ENCODE results near the gene TAOK3. TPM values are rescaled to one million over a fixed set of nuclear protein-coding genes. Genes with fewer than 3 reads are reported as not detected.

Gene TAOK3
- total and polyA plus RNA-seq, 2 of the 8 experiments (the other 6 are each of a cell fraction or from before 2014, with no cell fraction given) = 5.2 to 9.3 TPM

DNA sequence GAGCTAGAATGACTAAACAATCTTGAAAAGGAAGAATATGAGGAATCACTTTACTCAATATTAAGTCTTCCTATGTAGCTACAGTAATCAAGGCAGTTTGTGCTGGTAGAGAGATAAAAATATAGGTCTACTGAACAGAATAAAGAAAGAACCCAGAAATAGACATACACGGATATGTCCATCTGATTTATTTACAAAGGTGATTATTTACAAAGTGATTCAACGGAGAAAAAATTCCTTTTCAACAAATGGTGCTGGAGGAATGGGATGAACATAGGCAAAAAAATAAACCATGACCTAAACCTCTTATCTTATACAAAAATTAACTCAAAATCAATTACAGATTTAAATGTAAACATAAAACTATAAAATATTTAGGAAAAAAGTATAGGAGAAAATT, 36.6 kb downstream of the TAOK3 start (continued):
- TF ChIP-seq, protein P1, sequence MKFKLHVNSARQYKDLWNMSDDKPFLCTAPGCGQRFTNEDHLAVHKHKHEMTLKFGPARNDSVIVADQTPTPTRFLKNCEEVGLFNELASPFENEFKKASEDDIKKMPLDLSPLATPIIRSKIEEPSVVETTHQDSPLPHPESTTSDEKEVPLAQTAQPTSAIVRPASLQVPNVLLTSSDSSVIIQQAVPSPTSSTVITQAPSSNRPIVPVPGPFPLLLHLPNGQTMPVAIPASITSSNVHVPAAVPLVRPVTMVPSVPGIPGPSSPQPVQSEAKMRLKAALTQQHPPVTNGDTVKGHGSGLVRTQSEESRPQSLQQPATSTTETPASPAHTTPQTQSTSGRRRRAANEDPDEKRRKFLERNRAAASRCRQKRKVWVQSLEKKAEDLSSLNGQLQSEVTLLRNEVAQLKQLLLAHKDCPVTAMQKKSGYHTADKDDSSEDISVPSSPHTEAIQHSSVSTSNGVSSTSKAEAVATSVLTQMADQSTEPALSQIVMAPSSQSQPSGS (IDR thresholded peaks at IDR 0.05; ENCODE audit: low read length) = no peak
- TF ChIP-seq JUND (IDR thresholded peaks at IDR 0.05; ENCODE audit: low read length) (no peak), SUZ12 (IDR thresholded peaks at IDR 0.05; ENCODE audit: low read length) (no peak), EP300 (IDR thresholded peaks at IDR 0.05; ENCODE audit: borderline replicate concordance in 1 of 2, low read depth in 2 of 2, low read length in 2 of 2) (no peak), YY1 (IDR thresholded peaks at IDR 0.05; ENCODE audit: low read depth, low read length) (no peak), ZNF274 (IDR thresholded peaks at IDR 0.05; ENCODE audit: borderline replicate concordance, extremely low read depth, low read length) (no peak), CTBP2 (IDR thresholded peaks at IDR 0.05; ENCODE audit: borderline replicate concordance, insufficient read depth, insufficient read length, low read length) (no peak)
- TF ChIP-seq, protein P2, sequence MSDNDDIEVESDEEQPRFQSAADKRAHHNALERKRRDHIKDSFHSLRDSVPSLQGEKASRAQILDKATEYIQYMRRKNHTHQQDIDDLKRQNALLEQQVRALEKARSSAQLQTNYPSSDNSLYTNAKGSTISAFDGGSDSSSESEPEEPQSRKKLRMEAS (IDR thresholded peaks at IDR 0.05) = no peak
